Measurements from ENCODE around the gene R3HCC1L.

- TF ChIP-seq POLR2A (IDR thresholded peaks at IDR 0.05) = no peak
- TF ChIP-seq CTCF (IDR thresholded peaks at IDR 0.05) = no peak
Measured at GRCh38 chr10:98263088-98263487, 128.6 kb downstream of the R3HCC1L start.

All from lower leg skin (tissue), 3 donors.